Sigmoid colon (tissue), 4 donors: ENCODE results near the gene PLEKHM2.

Experiments used
- CTCF ChIP-seq, 4 experiments: fragments of 450-650 bp in 3 of 4; fragments of 200-600 bp in 1 of 4; IDR thresholded peaks; one replicate each; pipeline ENCODE4 v1.5.1; 2016 to 2019; ENCODE audit warnings: antibody characterized with exemption in 4 of 4, mild to moderate bottlenecking in 3 of 4, moderate library complexity in 2 of 4
- EP300 ChIP-seq, 4 donors: sonication (generic); formaldehyde crosslinking; IDR thresholded peaks; one replicate each; pipeline ENCODE4 v1.6.1; 2017; ENCODE audit warnings: antibody characterized with exemption in 4 of 4
- POLR2A ChIP-seq, 2 donors: fragments of 450-650 bp; IDR thresholded peaks; one replicate each; pipeline ENCODE4 v1.6.1; 2016; ENCODE audit warnings: antibody characterized with exemption in 2 of 2, mild to moderate bottlenecking in 2 of 2, moderate library complexity in 2 of 2
- POLR2AphosphoS5 ChIP-seq, 4 donors: sonication (generic); formaldehyde crosslinking; IDR thresholded peaks; one replicate each; pipeline ENCODE4 v1.6.1; 2017; ENCODE audit warnings: antibody characterized with exemption in 4 of 4

DNA sequence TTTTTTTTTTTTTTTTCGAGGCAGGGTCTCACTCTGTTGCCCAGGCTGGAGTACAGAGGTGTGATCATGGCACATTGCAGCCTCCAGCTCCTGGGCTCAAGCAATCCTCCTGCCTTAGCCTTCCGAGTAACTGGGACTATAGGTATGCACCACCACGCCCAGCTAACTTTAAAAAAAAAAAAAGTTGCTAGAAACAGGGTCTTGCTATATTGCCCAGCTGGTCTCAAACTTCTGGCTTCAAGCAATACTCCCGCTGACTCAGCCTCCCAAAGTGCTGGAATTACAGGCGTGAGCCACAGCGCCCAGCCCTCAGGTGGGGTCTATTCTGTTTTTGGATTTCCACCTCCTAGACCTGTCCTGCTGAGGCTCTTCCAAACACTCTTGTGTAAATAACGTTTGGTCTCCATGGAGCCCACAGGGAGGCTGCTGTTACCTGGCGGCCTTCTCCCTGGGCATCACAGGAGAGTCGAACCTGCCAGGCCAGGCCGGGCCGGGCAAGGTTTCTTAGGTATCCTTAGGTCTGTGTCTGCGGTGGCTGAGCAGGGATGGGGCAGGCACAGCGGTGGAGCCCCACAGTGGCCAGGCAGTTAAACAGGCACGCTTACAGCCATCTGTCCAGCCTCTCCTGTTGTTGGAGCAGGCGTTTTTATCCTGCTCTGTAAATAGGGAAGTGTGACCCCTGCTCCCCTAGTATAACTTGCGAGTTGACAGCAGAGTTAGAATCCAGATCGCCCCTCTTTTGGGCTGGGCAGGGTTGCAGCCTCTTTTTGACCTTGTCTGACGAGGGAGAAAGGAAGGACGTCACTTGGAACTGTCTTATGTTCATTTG, 18.8 kb downstream of the PLEKHM2 start:
- no peak for TF ChIP-seq POLR2A (IDR thresholded peaks at IDR 0.05)
- TF ChIP-seq CTCF (IDR thresholded peaks at IDR 0.05): peak in 1 of 4 experiments; percentile 13
- TF ChIP-seq POLR2AphosphoS5 (IDR thresholded peaks at IDR 0.05): peak in 1 of 4 donors; percentile 9
- TF ChIP-seq EP300 (IDR thresholded peaks at IDR 0.05): no peak
